COLO829 (cell line): Measurements from ENCODE around the gene SYNJ1.
"Not testable (repeated sequence)": the region's sequence is repeated elsewhere in the genome, so short reads cannot be mapped to it uniquely, and the experiment has no call there.

Source experiments
- DNase-seq: peaks from one replicate; pipeline ENCODE4 v3.0.0; 2012; ENCODE audit warnings: low spot score

SYNJ1 gene, protein sequence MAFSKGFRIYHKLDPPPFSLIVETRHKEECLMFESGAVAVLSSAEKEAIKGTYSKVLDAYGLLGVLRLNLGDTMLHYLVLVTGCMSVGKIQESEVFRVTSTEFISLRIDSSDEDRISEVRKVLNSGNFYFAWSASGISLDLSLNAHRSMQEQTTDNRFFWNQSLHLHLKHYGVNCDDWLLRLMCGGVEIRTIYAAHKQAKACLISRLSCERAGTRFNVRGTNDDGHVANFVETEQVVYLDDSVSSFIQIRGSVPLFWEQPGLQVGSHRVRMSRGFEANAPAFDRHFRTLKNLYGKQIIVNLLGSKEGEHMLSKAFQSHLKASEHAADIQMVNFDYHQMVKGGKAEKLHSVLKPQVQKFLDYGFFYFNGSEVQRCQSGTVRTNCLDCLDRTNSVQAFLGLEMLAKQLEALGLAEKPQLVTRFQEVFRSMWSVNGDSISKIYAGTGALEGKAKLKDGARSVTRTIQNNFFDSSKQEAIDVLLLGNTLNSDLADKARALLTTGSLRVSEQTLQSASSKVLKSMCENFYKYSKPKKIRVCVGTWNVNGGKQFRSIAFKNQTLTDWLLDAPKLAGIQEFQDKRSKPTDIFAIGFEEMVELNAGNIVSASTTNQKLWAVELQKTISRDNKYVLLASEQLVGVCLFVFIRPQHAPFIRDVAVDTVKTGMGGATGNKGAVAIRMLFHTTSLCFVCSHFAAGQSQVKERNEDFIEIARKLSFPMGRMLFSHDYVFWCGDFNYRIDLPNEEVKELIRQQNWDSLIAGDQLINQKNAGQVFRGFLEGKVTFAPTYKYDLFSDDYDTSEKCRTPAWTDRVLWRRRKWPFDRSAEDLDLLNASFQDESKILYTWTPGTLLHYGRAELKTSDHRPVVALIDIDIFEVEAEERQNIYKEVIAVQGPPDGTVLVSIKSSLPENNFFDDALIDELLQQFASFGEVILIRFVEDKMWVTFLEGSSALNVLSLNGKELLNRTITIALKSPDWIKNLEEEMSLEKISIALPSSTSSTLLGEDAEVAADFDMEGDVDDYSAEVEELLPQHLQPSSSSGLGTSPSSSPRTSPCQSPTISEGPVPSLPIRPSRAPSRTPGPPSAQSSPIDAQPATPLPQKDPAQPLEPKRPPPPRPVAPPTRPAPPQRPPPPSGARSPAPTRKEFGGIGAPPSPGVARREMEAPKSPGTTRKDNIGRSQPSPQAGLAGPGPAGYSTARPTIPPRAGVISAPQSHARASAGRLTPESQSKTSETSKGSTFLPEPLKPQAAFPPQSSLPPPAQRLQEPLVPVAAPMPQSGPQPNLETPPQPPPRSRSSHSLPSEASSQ (N-terminal part only)

DNA sequence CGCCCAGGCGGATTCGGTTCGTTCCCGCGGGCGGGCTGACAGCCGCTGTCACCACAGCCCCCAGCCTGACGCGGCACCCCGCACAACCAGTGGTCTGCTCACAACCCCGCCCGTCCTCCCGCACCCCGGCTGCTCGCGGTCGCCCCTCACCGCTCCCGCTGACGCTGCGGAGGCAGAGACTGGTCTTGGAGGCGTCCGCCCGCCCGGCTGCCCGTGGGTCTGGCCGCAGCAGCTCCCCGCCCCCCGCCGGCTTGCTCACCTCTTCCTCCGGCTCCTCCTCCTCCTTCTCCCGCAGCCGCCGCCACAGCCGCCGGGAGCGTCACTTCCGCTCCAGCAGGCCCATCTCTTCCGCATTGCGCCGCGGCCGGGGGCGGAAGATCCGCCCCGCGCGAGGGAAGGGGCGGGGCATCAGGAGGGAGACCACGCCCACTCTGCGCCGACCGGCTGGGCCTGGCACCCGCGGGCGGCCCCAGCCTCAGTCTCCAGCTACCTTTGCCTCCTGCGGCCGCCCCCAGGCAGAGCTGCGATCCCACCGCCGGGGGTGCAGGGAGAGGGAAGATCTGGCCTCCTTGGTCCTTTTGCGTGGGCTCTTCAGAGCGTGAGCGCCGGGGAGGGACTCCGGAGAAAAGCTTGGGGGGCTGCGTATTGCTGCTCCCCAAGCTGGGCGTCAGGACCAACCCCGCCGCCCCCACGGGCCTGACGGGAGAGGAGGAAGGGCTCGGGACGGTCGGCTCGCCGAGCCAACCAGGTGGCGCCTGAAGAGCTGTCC lies at the start of gene SYNJ1:
Gene SYNJ1, minus strand, starts transcription at position 327 of the 769 bp plus-strand sequence. CDS start 1,118 bp downstream, outside the sequence.
- DNase-seq = peak; percentile 91

- DNase-seq = no peak
Observed at GRCh38 chr21:32777269-32777668, 49.5 kb upstream of the SYNJ1 start.

DNA sequence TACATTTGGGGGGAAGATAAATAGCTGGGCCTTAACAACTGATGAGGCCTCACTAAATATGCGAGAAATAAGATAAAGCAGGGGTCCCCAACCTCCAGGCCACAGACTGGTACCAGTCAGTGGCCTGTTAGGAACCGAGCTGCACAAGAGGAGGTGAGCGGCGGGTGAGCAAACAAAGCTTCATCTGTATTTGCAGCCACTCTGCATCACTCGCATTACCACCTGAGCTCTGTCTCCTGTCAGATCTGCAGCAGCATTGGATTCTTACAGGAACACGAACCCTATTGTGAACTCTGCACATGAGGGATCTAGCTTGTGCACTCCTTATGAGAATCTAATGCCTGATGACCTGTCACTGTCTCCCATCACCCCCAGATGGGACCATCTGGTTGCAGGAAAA lies 48.9 kb upstream of the SYNJ1 start:
- DNase-seq = no peak

DNA sequence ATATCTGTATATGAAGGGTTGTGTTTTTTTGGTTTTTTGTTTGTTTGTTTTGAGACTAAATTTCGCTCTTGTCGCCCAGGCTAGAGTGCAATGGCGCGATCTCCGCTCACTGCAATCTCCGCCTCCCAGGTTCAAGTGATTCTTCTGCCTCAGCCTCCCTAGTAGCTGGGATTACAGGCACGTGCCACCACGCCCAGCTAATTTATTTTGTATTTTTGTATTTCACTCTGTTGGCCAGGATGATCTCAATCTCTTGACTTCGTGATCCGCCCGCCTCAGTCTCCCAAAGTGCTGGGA lies 45.2 kb upstream of the SYNJ1 start:
- DNase-seq = not testable (repeated sequence)

- no peak for DNase-seq
Observed at GRCh38 chr21:32772281-32773047, 44.7 kb upstream of the SYNJ1 start.

- peak; percentile 23 for DNase-seq
Observed at GRCh38 chr21:32770871-32771523, 43.2 kb upstream of the SYNJ1 start.

DNA sequence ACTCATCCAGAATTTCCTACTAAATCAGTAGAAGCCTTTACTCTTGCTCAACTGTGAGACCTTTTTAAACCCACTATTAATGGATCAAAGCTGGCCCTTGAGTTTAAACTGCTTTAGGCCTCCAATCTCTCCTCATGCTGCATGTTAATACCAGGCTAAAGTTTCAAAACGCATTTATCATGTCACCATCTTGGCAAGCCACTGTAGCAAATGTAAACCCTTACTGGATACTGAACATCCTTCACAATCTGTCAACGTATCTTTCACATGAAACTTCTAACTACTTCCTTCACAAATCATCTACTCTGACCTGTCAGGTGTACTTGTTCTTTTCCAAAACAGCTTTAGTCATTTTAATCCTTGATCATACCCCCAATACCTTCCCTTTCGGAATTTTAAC lies 40.7 kb upstream of the SYNJ1 start:
- DNase-seq = no peak

- DNase-seq = no peak
Observed at GRCh38 chr21:32765058-32765457, 37.2 kb upstream of the SYNJ1 start.

DNA sequence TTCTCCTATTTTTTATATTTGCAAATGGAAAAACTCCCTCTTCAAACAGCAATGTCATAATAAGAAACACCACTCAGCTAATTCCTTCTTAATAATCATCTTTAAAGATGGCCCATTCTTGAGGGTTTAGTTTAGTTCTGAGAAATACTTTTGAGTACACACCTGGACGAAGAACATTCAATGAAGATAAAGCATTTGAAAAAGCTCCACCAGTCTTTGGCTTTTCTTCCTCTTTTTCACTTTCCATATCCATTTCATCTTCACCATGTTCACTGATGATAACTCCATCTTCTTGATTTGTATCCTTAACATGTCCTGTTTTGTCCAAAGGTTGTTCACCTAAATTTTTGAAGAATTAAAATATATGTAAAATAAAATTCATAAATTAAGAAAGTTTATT lies 36.4 kb upstream of the SYNJ1 start:
- no peak for DNase-seq

GRCh38 chr21:32757804-32758203 lies 30.0 kb upstream of the SYNJ1 start:
- DNase-seq = no peak

- no peak for DNase-seq
Observed at GRCh38 chr21:32756096-32756495, 28.3 kb upstream of the SYNJ1 start.

- DNase-seq = no peak
Observed at GRCh38 chr21:32753818-32754585, 26.2 kb upstream of the SYNJ1 start.

GRCh38 chr21:32750405-32750804 lies 22.6 kb upstream of the SYNJ1 start:
- DNase-seq = no peak

DNA sequence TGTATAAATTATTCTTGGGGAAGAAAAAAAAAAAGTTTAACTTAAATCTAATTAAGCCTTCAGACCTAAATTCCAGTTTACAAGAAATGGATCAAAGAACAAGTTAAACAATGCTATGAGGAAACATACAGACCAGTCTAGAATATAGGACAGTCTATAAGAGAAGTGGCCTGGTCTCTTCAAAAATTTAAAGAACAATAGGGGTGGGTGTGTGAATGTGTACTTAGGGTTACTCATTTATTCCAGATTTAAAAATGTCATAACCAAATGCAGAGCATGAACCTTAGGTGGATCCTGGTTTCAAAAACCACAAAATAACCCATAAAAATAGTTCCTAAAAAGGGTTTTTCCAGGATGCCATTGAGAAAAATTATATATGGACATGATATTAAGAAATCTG lies 21.8 kb upstream of the SYNJ1 start:
- no peak for DNase-seq

DNA sequence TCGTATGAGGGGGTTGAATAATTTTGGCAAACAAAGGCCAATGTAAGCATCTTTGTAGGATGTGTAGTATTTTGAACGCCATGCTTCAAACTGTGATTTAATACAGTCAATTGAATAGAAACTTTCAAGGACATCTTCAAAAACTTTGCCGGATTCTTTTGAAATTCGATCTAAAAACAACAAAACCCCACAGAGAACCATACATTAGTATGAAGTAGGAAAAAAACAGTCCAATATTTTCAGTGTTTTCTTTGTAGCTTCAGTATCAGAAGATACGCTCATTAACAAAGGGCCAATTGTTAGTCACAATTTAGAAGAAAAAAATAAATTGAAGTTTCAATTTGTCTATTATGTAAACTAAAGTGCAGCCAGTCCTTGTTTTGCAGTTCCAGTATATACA lies 20.7 kb upstream of the SYNJ1 start:
- DNase-seq = peak; percentile 72

DNA sequence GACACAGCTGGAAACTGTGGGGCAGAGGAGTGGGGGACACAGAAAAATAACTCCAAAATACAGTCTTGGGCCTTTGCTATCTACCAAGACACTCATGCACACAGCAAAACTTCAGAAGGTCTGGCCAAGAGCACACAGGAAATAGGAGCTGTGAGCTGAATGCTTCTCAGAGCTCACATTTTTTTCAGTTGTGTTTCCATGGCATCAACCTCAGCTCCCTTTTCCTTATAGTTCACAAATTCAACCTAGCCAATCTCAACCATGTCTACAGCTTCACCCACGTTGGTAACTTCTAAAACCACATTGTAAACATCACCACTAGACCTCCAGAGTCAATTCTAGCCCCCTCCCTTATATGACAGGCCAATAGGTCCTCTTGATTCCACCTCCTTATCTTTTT lies 19.6 kb upstream of the SYNJ1 start:
- no peak for DNase-seq

DNA sequence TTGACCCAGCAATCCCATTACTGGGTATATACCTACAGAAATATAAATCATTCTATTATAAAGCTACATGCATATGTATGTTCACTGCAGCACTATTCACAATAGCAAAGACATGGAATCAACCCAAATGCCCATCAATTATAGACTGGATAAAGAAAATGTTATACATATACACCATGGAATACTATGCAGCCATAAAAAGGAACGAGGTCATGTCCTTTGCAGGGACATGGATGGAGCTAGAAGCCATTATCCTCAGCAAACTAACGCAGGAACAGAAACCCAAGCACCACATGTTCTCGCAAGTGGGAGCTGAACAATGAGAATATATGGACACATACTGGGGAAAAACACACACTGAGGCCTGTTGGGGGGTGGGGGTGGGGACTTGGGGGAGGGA lies 18.9 kb upstream of the SYNJ1 start:
- not testable (repeated sequence) for DNase-seq

- DNase-seq = no peak
Observed at GRCh38 chr21:32742396-32742795, 14.6 kb upstream of the SYNJ1 start.

DNA sequence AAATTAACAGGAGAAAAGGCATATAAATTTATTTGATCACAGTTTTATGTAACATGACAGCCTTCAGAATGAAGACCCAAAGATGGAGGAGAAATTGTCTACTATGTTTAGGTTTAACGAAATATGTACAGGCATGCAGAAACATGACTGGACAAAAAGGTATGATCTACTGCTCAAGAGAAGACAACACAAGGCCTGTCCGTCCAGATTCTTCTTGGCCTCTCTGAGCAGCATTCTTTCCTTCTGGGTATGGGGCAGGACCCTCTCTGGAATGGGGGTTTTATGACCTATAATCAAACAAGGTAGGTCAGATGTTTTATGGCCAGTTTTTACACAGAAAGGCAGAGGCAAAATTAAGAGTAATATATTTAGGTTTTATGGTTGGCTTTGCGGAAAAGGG lies 13.5 kb upstream of the SYNJ1 start:
- DNase-seq = no peak

GRCh38 chr21:32739946-32740345 lies 12.1 kb upstream of the SYNJ1 start:
- no peak for DNase-seq
